GM21528 (cell line): ENCODE data around the gene DPPA5.
"Not testable (repeated sequence)": the region's sequence is repeated elsewhere in the genome, so short reads cannot be mapped to it uniquely, and the experiment has no call there.

ENCODE experiments used
- ATAC-seq: cut with Tn5 transposase; IDR thresholded peaks from one replicate; pipeline ENCODE4 v1.9.1; 2021; ENCODE audit warnings: mild to moderate bottlenecking, moderate library complexity; ENCODE audit not compliant: unreplicated experiment, low FRiP score

The DPPA5 gene

GRCh38 chr6:73308712-73309534 is 45.2 kb downstream of the DPPA5 start:
- no peak for ATAC-seq

- ATAC-seq = not testable (repeated sequence)
These were observed 50.3 kb downstream of the DPPA5 start for GRCh38 chr6:73303773-73304172.
